Right lobe of liver (tissue), 6 donors: Measurements from ENCODE around the gene CEP43. TPM values are rescaled to one million over a fixed set of nuclear protein-coding genes. Genes with fewer than 3 reads are reported as not detected.

Experiments
- ATAC-seq, 4 donors: fragments of 200-7000 bp; cut with Tn5 transposase; one replicate each; pipeline ENCODE4 v1.9.1; 2020; ENCODE audit warnings: mild to moderate bottlenecking in 4 of 4, moderate library complexity in 4 of 4
- DNase-seq, 3 donors: peaks; one replicate each; pipeline ENCODE4 v3.0.0-alpha.2; 2020
- H3K27ac ChIP-seq, 3 donors: fragments of 200-600 bp; one replicate each; pipeline ENCODE4 v1.8.0; 2022
- H3K27me3 ChIP-seq, 2 donors: fragments of 200-600 bp; one replicate each; pipeline ENCODE4 v1.8.0; 2022
- H3K36me3 ChIP-seq, 4 donors: fragments of 200-600 bp; sonication (generic) in 1 of 4; one replicate each; pipeline versions ENCODE4 v1.5.1 to v1.8.0; 2017 to 2022; ENCODE audit warnings: control low read depth in 1 of 4
- H3K4me1 ChIP-seq, 4 donors: fragments of 200-600 bp; sonication (generic) in 1 of 4; one replicate each; pipeline versions ENCODE4 v1.5.1 to v1.8.0; 2017 to 2022; ENCODE audit warnings: control low read depth in 1 of 4
- H3K4me3 ChIP-seq, 3 donors: fragments of 200-600 bp; one replicate each; pipeline ENCODE4 v1.8.0; 2022
- H3K9me3 ChIP-seq, 4 donors: fragments of 200-600 bp; sonication (generic) in 1 of 4; one replicate each; pipeline versions ENCODE4 v1.5.1 to v1.8.0; 2017 to 2022; ENCODE audit warnings: control low read depth in 1 of 4
- CTCF ChIP-seq, 4 donors: fragments of 200-600 bp in 3 of 4; fragments of 450-650 bp in 1 of 4; IDR thresholded peaks; one replicate each; pipeline versions ENCODE4 v1.5.1 to v1.8.0; 2016 to 2022; ENCODE audit warnings: antibody characterized with exemption in 4 of 4, mild to moderate bottlenecking in 2 of 4
- POLR2A ChIP-seq: fragments of 450-650 bp; IDR thresholded peaks from one replicate; pipeline ENCODE4 v1.6.1; 2017; ENCODE audit warnings: antibody characterized with exemption, mild to moderate bottlenecking
- WGBS: methylation state at CpG from one replicate; pipeline ENCODE4 v1.1.6; 2018; ENCODE audit warnings: low coverage, low lambda C conversion rate; ENCODE audit not compliant: insufficient coverage; ENCODE audit errors: missing lambda C conversion rate; 5-methylcytosine and 5-hydroxymethylcytosine counted together
- intact Hi-C, 2 donors: fragments of 100-400 bp; cut with DNase I; formaldehyde crosslinking; loops; one replicate each; pipeline versions ENCODE4 v1.11.2 to v1.14.1; 2022
- total RNA-seq, 6 experiments: library from RNA; depleted of rRNA in 2 of 6; stranded (reverse); fragments of >200 nt in 2 of 6; fragmentation: NEBNext Ultra II Directional in 3 of 6; extraction: Animal tissue kit (Norgen Biotek cat#: 25700) in 3 of 6; gene quantifications; one replicate each; pipeline versions ENCODE4 v1.1.0 to v1.2.4, GENCODE V29; 2016 to 2023
- donor health status: DM: no; HTN: yes; CAD: no.
- donor health status: DM: no; HTN: no; CAD: no.
- donor health status: DM: no; HTN: no; CAD: no.
- donor health status: DM: no; HTN: yes; CAD: no.
- donor health status: DM: no; HTN: yes; CAD: no.

Gene CEP43
- total RNA-seq, 6 experiments from 2014 or later = 11.7 to 23.5 (median 19.7) TPM

GRCh38 chr6:167027772-167028171 is 28.6 kb downstream of the CEP43 start:
- DNase-seq (no peak), ATAC-seq (no peak)
- intact Hi-C loops = no loop called here
- Histone ChIP-seq H3K4me1 (no peaks in the 10 kb centered on the region), H3K36me3 (peaks cover 0 to 46% (median 10%) of the 10 kb centered on the region in 4 donors), H3K9me3 (no peaks in the 10 kb centered on the region), H3K27ac (no peak overlapping the region), H3K4me3 (no peak overlapping the region), H3K27me3 (no peaks in the 10 kb centered on the region)
- TF ChIP-seq CTCF (IDR thresholded peaks at IDR 0.05) = no peak
- 86% methylated on average over 3 of the region's 6 CpGs for WGBS

- H3K27me3 ChIP-seq = no peaks in the 10 kb centered on the region
Observed at GRCh38 chr6:167030222-167031072, 31.2 kb downstream of the CEP43 start.

GRCh38 chr6:167031082-167031709 is 32.0 kb downstream of the CEP43 start:
- TF ChIP-seq POLR2A (no peak), CTCF (IDR thresholded peaks at IDR 0.05) (no peak)
- H3K27me3 ChIP-seq = no peaks in the 10 kb centered on the region
- no peaks in the 10 kb centered on the region for H3K9me3 ChIP-seq
- no peak overlapping the region for H3K27ac ChIP-seq
- peaks cover 0 to 58% (median 10%) of the 10 kb centered on the region in 4 donors for H3K36me3 ChIP-seq
- intact Hi-C loops = no loop called here
- whole genome bisulfite sequencing = 92% methylated on average over 6 of the region's 6 CpGs
- no peaks in the 10 kb centered on the region for H3K4me1 ChIP-seq
- DNase-seq = no peak
- no peak overlapping the region for H3K4me3 ChIP-seq
- no peak for ATAC-seq

More at GRCh38 chr6:167030222-167031072, 31.2 kb downstream of the CEP43 start:
- 80% methylated on average over 10 of the region's 11 CpGs for WGBS
- TF ChIP-seq POLR2A (no peak), CTCF (IDR thresholded peaks at IDR 0.05) (no peak)
- DNase-seq = no peak
- Histone ChIP-seq H3K4me3 (no peak overlapping the region), H3K36me3 (peaks cover 0 to 56% (median 11%) of the 10 kb centered on the region in 4 donors), H3K27ac (no peak overlapping the region), H3K9me3 (no peaks in the 10 kb centered on the region), H3K4me1 (no peaks in the 10 kb centered on the region)
- intact Hi-C loops = no loop called here
- peak in 1 of 4 donors; percentile 12 for ATAC-seq

- intact Hi-C loops = no loop called here
- no peaks in the 10 kb centered on the region for H3K9me3 ChIP-seq
- ATAC-seq (no peak), DNase-seq (no peak)
- H3K27me3 ChIP-seq = no peaks in the 10 kb centered on the region
- TF ChIP-seq POLR2A (no peak), CTCF (IDR thresholded peaks at IDR 0.05) (no peak)
- peaks cover 0 to 50% (median 10%) of the 10 kb centered on the region in 4 donors for H3K36me3 ChIP-seq
- no peak overlapping the region for H3K4me3 ChIP-seq
- H3K27ac ChIP-seq = no peak overlapping the region
- WGBS = 98% methylated on average over 2 of the region's 3 CpGs
- H3K4me1 ChIP-seq = no peaks in the 10 kb centered on the region
Observed at GRCh38 chr6:167034056-167034455, 34.9 kb downstream of the CEP43 start.
